Thoracic aorta (tissue), 2 donors: ENCODE data around the gene ARHGAP19. TPM values are rescaled to one million over a fixed set of nuclear protein-coding genes. Genes with fewer than 3 reads are reported as not detected.

ENCODE experiments used
- ATAC-seq: fragments of 150-250 bp; one replicate; pipeline ENCODE4 v1.8.0; 2017; ENCODE audit warnings: low read depth; ENCODE audit not compliant: insufficient number of reproducible peaks, low FRiP score
- DNase-seq: peaks from one replicate; pipeline ENCODE4 v3.0.0-alpha.2; 2020; ENCODE audit warnings: low spot score
- H3K27ac ChIP-seq, 2 donors: fragments of 200-600 bp; sonication (generic); 1 replicate in 1 of 2; 2 replicates in 1 of 2; pipeline ENCODE4 v1.5.1; 2016; ENCODE audit warnings: mild to moderate bottlenecking in 2 of 2, moderate library complexity in 2 of 2
- H3K27me3 ChIP-seq: fragments of 200-600 bp; sonication (generic); replicated peaks from 2 replicates; pipeline ENCODE4 v1.6.0; 2016; ENCODE audit warnings: mild to moderate bottlenecking; ENCODE audit not compliant: insufficient read depth
- H3K36me3 ChIP-seq: fragments of 200-600 bp; sonication (generic); one replicate; pipeline ENCODE4 v1.5.1; 2016
- H3K4me1 ChIP-seq, 2 donors: fragments of 200-600 bp; sonication (generic); 1 replicate in 1 of 2; 2 replicates in 1 of 2; pipeline versions ENCODE4 v1.5.1 to v1.6.0; 2016; ENCODE audit warnings: low read depth in 2 of 2, mild to moderate bottlenecking in 1 of 2; ENCODE audit not compliant: control insufficient read depth in 1 of 2
- H3K4me3 ChIP-seq: fragments of 200-600 bp; sonication (generic); 2 replicates; pipeline ENCODE4 v1.5.1; 2016; ENCODE audit warnings: mild to moderate bottlenecking
- H3K9me3 ChIP-seq: fragments of 200-600 bp; sonication (generic); 2 replicates; pipeline ENCODE4 v1.5.1; 2016
- CTCF ChIP-seq: fragments of 200-600 bp; sonication (generic); IDR thresholded peaks from one replicate; pipeline ENCODE4 v1.5.1; 2019; ENCODE audit warnings: antibody characterized with exemption
- total RNA-seq, 2 donors: library from RNA; depleted of rRNA; stranded (reverse); fragments of >200 nt; gene quantifications; one replicate each; pipeline versions ENCODE4 v1.1.0 to v1.2.3, GENCODE V29; 2016

The ARHGAP19 gene
- total RNA-seq, 2 donors from 2014 or later = 3.5 to 27.1 TPM

GRCh38 chr10:97176226-97176625 is 116.2 kb downstream of the ARHGAP19 start:
- no peaks in the 10 kb centered on the region for H3K36me3 ChIP-seq
- no peak for DNase-seq
- ATAC-seq = no peak
- no peak overlapping the region for H3K4me3 ChIP-seq
- peaks cover 0 to 7% of the 10 kb centered on the region in 2 donors for H3K4me1 ChIP-seq
- no peak overlapping the region for H3K27ac ChIP-seq
- no peak for TF ChIP-seq CTCF
- H3K9me3 ChIP-seq = no peaks in the 10 kb centered on the region
- H3K27me3 ChIP-seq = peaks cover 10% of the 10 kb centered on the region

DNA sequence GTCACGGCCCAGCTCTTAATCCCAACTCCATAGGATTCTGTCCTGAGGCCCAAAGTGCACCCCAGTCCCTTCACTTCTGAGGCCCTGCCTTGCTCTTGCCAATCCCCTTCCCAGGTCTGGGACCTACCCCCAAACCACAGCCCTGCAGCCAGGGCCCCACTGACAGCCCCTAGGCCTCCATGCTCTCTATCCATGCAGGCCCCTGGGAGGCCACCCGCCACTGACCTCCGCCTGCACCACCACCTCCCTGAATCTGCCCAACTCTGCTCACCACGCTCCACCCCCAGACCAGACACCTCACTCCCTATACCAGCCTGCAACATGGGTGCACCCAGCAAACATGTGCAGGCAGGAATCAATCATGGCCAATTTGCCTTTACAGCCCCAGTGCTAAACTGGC is 116.9 kb downstream of the ARHGAP19 start:
- no peak for DNase-seq
- TF ChIP-seq CTCF = no peak

DNA sequence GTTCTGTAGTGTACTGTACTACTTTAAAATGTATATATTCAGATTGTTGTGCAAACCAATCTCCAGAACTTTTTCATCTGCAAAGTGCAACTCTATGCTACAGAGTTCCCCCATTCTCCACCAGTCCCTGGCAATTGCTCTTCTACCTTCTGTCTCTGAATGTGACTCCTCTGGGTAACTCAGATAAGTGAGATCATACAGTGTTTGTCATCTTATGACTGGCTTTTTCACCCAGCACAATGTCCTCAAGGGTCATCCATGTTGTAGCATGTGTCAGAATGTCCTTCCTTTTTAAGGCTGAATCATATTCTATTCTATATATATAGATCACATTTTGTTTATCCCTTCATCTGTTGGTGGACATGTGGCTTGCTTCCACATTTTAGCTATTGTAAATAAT is 117.5 kb downstream of the ARHGAP19 start:
- DNase-seq (no peak), ATAC-seq (no peak)
- Histone ChIP-seq H3K9me3 (no peaks in the 10 kb centered on the region), H3K27ac (no peak overlapping the region), H3K36me3 (no peaks in the 10 kb centered on the region), H3K4me1 (peaks cover 0 to 12% of the 10 kb centered on the region in 2 donors), H3K27me3 (peaks cover 10% of the 10 kb centered on the region), H3K4me3 (no peak overlapping the region)
- TF ChIP-seq CTCF = no peak

More for the DNA sequence above, 116.9 kb downstream of the ARHGAP19 start:
- Histone ChIP-seq H3K4me3 (no peak overlapping the region), H3K27ac (no peak overlapping the region), H3K9me3 (no peaks in the 10 kb centered on the region), H3K36me3 (no peaks in the 10 kb centered on the region), H3K4me1 (peaks cover 0 to 13% of the 10 kb centered on the region in 2 donors), H3K27me3 (peaks cover 10% of the 10 kb centered on the region)
- no peak for ATAC-seq

GRCh38 chr10:97174276-97174775 is 118.1 kb downstream of the ARHGAP19 start:
- Histone ChIP-seq H3K36me3 (no peaks in the 10 kb centered on the region), H3K4me1 (peaks cover 0 to 7% of the 10 kb centered on the region in 2 donors), H3K9me3 (no peaks in the 10 kb centered on the region), H3K27me3 (peaks cover 10% of the 10 kb centered on the region), H3K4me3 (no peak overlapping the region), H3K27ac (no peak overlapping the region)
- DNase-seq (no peak), ATAC-seq (no peak)
- TF ChIP-seq CTCF = no peak

DNA sequence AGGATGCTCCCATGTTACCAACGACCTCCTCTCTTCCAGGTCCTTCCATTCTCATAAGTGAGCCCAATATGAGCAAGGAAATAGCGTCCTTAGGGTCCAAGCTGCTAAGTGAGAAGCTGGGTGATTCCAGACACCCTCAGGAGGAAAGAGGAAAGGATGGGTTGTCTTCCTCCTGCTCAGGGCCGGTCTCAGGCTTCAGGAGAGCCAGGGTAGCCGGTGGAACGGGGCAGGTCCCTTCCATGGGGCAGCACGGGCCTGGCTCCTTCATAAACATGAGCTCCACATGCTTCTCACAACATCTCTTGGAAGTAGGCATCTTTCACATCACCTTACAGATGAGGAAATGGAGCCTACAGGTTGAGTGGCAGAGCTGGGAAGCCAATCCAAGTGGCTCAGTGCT is 119.4 kb downstream of the ARHGAP19 start:
- ATAC-seq = no peak
- Histone ChIP-seq H3K4me1 (peaks cover 0 to 7% of the 10 kb centered on the region in 2 donors), H3K27me3 (peaks cover 2% of the 10 kb centered on the region), H3K4me3 (no peak overlapping the region), H3K9me3 (no peaks in the 10 kb centered on the region), H3K36me3 (no peaks in the 10 kb centered on the region), H3K27ac (no peak overlapping the region)
- DNase-seq = no peak
- no peak for TF ChIP-seq CTCF

Other genes starting within 250 kb of the ARHGAP19 start
- under 1 TPM; 0.14 to 0.35 TPM for gene SLIT1, start 106.7 kb downstream of the ARHGAP19 start, total RNA-seq
- 10 to 100 TPM in 1 of 2 donors, 1 to 10 TPM in 1; 4.6 to 11.6 TPM for gene FRAT1, start 26.6 kb upstream of the ARHGAP19 start, total RNA-seq
- gene FRAT2, start 42.1 kb upstream of the ARHGAP19 start, total RNA-seq = 10 to 100 TPM in 1 of 2 donors, 1 to 10 TPM in 1; 8.3 to 15.0 TPM
- gene RRP12, start 108.7 kb upstream of the ARHGAP19 start, total RNA-seq = 10 to 100 TPM; 17.7 to 29.3 TPM
- 100 to 1,000 TPM; 199 to 231 TPM for gene PGAM1, start 133.6 kb upstream of the ARHGAP19 start, total RNA-seq
- 10 to 100 TPM; 23.4 to 38.0 TPM for gene EXOSC1, start 153.4 kb upstream of the ARHGAP19 start, total RNA-seq
- gene ZDHHC16, start 153.5 kb upstream of the ARHGAP19 start, total RNA-seq = 10 to 100 TPM; 23.4 to 31.7 TPM
- 100 to 1,000 TPM in 1 of 2 donors, 10 to 100 TPM in 1; 46.8 to 108 TPM for gene MMS19, start 205.8 kb upstream of the ARHGAP19 start, total RNA-seq
- 10 to 100 TPM; 10.2 to 20.4 TPM for gene UBTD1, start 206.3 kb upstream of the ARHGAP19 start, total RNA-seq